ENCODE measurements around the gene GABBR2. TPM values are rescaled to one million over a fixed set of nuclear protein-coding genes. Genes with fewer than 3 reads are reported as not detected.

Gene GABBR2
- total and polyA plus RNA-seq, 9 of the 15 experiments (the other 6 are each of a cell fraction or from before 2014, with no cell fraction given), result 0.15 to 1.9 (median 0.32) TPM

DNA sequence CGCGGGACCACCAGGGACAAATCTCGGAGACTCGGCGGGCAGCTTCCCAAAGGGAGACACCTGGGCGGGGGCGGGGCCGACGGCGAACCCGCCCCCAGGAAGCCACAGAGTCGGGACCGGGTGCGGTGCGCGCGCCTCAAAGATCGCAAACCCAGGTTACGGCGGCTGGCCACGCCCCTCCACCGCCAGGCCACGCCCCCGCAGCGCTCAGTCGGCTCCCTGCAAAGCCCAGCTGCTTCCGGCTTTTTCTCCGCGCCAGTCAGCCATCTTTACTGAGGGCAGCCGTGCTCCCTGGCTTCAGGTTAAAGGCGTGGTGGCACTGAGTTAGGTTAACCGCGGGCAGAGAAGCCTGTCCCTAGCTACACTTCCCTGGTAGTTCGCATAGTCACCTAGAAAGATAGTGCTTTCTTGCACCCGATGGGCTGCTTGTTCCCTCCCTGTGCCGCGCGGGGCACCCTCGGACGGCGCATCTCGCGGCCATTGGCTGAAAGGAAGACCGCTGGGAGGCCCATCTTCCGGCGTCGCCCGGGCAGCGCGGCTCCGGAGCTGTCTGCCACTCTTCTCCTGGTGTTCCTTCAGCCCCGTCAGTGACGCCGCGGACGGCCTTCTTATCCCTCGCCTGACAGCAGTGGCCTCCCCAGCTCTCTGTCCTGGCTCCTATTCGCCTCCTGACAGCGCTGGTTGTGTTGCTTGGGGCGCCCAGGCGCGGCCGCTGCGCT lies 453.0 kb downstream of the GABBR2 start, which contains the start of gene TBC1D2 (continued):
- TF ChIP-seq SMARCA5 (IDR thresholded peaks at IDR 0.05), result no peak
- peak; percentile 82; the same call in 1 of the 2 replicates for TF ChIP-seq ZBTB9 (CRISPR knock-in tag; IDR thresholded peaks at IDR 0.05)
- TF ChIP-seq, protein P1, sequence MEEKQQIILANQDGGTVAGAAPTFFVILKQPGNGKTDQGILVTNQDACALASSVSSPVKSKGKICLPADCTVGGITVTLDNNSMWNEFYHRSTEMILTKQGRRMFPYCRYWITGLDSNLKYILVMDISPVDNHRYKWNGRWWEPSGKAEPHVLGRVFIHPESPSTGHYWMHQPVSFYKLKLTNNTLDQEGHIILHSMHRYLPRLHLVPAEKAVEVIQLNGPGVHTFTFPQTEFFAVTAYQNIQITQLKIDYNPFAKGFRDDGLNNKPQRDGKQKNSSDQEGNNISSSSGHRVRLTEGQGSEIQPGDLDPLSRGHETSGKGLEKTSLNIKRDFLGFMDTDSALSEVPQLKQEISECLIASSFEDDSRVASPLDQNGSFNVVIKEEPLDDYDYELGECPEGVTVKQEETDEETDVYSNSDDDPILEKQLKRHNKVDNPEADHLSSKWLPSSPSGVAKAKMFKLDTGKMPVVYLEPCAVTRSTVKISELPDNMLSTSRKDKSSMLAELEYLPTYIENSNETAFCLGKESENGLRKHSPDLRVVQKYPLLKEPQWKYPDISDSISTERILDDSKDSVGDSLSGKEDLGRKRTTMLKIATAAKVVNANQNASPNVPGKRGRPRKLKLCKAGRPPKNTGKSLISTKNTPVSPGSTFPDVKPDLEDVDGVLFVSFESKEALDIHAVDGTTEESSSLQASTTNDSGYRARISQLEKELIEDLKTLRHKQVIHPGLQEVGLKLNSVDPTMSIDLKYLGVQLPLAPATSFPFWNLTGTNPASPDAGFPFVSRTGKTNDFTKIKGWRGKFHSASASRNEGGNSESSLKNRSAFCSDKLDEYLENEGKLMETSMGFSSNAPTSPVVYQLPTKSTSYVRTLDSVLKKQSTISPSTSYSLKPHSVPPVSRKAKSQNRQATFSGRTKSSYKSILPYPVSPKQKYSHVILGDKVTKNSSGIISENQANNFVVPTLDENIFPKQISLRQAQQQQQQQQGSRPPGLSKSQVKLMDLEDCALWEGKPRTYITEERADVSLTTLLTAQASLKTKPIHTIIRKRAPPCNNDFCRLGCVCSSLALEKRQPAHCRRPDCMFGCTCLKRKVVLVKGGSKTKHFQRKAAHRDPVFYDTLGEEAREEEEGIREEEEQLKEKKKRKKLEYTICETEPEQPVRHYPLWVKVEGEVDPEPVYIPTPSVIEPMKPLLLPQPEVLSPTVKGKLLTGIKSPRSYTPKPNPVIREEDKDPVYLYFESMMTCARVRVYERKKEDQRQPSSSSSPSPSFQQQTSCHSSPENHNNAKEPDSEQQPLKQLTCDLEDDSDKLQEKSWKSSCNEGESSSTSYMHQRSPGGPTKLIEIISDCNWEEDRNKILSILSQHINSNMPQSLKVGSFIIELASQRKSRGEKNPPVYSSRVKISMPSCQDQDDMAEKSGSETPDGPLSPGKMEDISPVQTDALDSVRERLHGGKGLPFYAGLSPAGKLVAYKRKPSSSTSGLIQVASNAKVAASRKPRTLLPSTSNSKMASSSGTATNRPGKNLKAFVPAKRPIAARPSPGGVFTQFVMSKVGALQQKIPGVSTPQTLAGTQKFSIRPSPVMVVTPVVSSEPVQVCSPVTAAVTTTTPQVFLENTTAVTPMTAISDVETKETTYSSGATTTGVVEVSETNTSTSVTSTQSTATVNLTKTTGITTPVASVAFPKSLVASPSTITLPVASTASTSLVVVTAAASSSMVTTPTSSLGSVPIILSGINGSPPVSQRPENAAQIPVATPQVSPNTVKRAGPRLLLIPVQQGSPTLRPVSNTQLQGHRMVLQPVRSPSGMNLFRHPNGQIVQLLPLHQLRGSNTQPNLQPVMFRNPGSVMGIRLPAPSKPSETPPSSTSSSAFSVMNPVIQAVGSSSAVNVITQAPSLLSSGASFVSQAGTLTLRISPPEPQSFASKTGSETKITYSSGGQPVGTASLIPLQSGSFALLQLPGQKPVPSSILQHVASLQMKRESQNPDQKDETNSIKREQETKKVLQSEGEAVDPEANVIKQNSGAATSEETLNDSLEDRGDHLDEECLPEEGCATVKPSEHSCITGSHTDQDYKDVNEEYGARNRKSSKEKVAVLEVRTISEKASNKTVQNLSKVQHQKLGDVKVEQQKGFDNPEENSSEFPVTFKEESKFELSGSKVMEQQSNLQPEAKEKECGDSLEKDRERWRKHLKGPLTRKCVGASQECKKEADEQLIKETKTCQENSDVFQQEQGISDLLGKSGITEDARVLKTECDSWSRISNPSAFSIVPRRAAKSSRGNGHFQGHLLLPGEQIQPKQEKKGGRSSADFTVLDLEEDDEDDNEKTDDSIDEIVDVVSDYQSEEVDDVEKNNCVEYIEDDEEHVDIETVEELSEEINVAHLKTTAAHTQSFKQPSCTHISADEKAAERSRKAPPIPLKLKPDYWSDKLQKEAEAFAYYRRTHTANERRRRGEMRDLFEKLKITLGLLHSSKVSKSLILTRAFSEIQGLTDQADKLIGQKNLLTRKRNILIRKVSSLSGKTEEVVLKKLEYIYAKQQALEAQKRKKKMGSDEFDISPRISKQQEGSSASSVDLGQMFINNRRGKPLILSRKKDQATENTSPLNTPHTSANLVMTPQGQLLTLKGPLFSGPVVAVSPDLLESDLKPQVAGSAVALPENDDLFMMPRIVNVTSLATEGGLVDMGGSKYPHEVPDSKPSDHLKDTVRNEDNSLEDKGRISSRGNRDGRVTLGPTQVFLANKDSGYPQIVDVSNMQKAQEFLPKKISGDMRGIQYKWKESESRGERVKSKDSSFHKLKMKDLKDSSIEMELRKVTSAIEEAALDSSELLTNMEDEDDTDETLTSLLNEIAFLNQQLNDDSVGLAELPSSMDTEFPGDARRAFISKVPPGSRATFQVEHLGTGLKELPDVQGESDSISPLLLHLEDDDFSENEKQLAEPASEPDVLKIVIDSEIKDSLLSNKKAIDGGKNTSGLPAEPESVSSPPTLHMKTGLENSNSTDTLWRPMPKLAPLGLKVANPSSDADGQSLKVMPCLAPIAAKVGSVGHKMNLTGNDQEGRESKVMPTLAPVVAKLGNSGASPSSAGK (IDR thresholded peaks at IDR 0.05), result peak; percentile 34; the same call in 1 of the 2 replicates
- TF ChIP-seq CCAR2 (IDR thresholded peaks at IDR 0.05; ENCODE audit: low read depth, low read length), result no peak
- TF ChIP-seq ZNF174 (CRISPR knock-in tag; IDR thresholded peaks at IDR 0.05), result no peak
- no peak for TF ChIP-seq SNIP1 (IDR thresholded peaks at IDR 0.05; ENCODE audit: low read depth)
- no peak for TF ChIP-seq ZKSCAN1 (IDR thresholded peaks at IDR 0.05; ENCODE audit: low read depth, low read length)
- TF ChIP-seq, protein P2, sequence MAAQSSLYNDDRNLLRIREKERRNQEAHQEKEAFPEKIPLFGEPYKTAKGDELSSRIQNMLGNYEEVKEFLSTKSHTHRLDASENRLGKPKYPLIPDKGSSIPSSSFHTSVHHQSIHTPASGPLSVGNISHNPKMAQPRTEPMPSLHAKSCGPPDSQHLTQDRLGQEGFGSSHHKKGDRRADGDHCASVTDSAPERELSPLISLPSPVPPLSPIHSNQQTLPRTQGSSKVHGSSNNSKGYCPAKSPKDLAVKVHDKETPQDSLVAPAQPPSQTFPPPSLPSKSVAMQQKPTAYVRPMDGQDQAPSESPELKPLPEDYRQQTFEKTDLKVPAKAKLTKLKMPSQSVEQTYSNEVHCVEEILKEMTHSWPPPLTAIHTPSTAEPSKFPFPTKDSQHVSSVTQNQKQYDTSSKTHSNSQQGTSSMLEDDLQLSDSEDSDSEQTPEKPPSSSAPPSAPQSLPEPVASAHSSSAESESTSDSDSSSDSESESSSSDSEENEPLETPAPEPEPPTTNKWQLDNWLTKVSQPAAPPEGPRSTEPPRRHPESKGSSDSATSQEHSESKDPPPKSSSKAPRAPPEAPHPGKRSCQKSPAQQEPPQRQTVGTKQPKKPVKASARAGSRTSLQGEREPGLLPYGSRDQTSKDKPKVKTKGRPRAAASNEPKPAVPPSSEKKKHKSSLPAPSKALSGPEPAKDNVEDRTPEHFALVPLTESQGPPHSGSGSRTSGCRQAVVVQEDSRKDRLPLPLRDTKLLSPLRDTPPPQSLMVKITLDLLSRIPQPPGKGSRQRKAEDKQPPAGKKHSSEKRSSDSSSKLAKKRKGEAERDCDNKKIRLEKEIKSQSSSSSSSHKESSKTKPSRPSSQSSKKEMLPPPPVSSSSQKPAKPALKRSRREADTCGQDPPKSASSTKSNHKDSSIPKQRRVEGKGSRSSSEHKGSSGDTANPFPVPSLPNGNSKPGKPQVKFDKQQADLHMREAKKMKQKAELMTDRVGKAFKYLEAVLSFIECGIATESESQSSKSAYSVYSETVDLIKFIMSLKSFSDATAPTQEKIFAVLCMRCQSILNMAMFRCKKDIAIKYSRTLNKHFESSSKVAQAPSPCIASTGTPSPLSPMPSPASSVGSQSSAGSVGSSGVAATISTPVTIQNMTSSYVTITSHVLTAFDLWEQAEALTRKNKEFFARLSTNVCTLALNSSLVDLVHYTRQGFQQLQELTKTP (IDR thresholded peaks at IDR 0.05; ENCODE audit: low read depth in 1 of 2, partially characterized antibody in 2 of 2), result peak in 1 of 2 experiments; percentile 44

All from K562 (cell line).